Posterior cingulate gyrus (tissue), 11 donors: ENCODE measurements around the gene PDE8A.
"Not testable (repeated sequence)": the region's sequence is repeated elsewhere in the genome, so short reads cannot be mapped to it uniquely, and the experiment has no call there.

Source experiments
- DNase-seq, 10 donors: peaks; one replicate each; pipeline versions ENCODE4 v3.0.0 to v3.0.0-alpha.2; 2020 to 2021; ENCODE audit warnings: mixed read lengths in 3 of 10
- intact Hi-C: fragments of 100-400 bp; cut with DNase I; formaldehyde crosslinking; loops from one replicate; pipeline ENCODE4 v1.15.1; 2023

PDE8A gene

GRCh38 chr15:84983294-84983693, 1.6 kb downstream of the PDE8A start:
- no peak for DNase-seq
- intact Hi-C loops: loop anchor here (5.0 to 10.0 kb wide), 3 partner anchors 59 to 381 kb away; partner anchors contain the start of gene ZSCAN2

DNA sequence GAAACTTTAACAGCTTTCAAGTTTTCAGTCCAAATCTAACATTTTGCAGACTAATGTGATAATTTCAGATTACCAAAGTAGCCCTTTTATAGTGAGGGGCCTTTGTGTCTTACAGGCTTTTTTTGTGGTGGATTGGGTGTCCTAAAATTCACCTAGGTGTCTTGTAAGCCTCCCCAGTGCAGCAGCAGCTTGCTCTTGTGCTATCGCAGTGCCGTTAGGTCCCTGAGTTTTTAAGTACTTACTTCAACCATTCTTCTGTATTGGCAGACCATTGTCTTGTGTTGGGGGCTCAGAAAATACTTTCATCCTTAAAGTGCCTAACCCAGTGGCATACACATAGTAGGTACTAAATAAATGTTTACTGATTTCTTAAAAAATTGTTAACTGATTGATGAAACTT, 2.1 kb downstream of the PDE8A start:
- intact Hi-C loops: loop anchor here (5.0 to 10.0 kb wide), 3 partner anchors 59 to 381 kb away; partner anchors contain the start of gene ZSCAN2
- no peak for DNase-seq

- intact Hi-C loops: loop anchor here (10.0 kb wide), 1 partner anchor 140 kb away; no protein-coding TSS in a partner anchor
- no peak for DNase-seq
These were observed 3.5 kb downstream of the PDE8A start for GRCh38 chr15:84985158-84985557.

DNA sequence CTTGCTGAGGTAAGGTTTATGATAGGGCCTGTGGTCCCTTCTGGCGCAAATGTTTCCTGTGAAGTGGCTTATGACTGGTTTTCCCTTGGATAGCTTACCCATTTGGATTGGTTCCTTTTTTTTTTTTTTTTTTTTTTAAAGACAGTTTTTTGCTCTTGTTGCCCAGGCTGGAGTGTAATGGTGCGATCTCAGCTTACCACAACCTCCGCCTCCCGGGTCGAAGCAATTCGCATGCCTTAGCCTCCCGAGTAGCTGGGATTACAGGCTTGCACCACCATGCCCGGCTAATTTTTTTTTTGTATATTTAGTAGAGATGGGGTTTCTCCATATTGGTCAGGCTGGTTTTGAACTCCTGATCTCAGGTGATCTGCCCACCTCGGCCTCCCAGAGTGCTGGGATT, 5.7 kb downstream of the PDE8A start:
- DNase-seq: not testable (repeated sequence)
- intact Hi-C loops: loop anchor here (10.0 kb wide), 1 partner anchor 137 kb away; no protein-coding TSS in a partner anchor

DNA sequence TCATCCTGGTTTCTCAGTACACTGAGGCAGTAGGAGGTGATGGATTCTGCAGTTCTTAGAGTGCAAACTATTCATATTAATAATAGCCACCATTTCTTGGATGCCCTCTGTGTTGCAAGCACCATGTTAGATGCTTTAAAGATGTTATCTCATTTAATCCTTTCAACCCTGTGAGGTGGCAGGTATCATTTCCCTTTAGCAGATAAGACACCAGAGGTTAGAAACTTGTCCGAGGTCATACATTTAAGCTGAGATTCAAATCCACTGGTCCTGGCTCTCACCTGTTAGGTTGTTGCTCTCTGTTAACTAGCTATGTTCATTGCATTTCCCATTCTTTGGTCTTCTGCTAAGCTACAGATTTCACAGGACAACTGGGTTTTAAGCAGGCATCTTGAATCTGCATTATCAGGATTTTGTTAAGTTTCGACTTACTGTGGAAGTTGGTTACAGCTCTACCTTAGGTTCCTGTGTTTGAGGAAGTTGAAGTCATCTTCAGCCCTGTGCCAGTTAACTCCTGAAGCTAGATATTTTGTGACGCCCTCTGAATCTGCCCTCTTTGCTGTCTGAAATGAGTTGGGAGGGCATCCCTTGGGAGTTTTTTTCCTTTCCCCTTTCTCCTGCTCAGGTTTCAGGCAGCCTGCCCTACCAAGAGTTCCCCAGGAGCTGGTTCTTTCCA, 6.4 kb downstream of the PDE8A start:
- intact Hi-C loops: loop anchor here (10.0 kb wide), 1 partner anchor 137 kb away; no protein-coding TSS in a partner anchor
- DNase-seq: no peak

GRCh38 chr15:84988909-84989644, 7.4 kb downstream of the PDE8A start:
- intact Hi-C loops: loop anchor here (10.0 kb wide), 1 partner anchor 136 kb away; no protein-coding TSS in a partner anchor
- DNase-seq: no peak

GRCh38 chr15:84990507-84990906, 8.9 kb downstream of the PDE8A start:
- no peak for DNase-seq
- intact Hi-C loops: no loop called here

- intact Hi-C loops: no loop called here
- no peak for DNase-seq
These were observed 9.5 kb downstream of the PDE8A start for GRCh38 chr15:84991014-84991712.

DNA sequence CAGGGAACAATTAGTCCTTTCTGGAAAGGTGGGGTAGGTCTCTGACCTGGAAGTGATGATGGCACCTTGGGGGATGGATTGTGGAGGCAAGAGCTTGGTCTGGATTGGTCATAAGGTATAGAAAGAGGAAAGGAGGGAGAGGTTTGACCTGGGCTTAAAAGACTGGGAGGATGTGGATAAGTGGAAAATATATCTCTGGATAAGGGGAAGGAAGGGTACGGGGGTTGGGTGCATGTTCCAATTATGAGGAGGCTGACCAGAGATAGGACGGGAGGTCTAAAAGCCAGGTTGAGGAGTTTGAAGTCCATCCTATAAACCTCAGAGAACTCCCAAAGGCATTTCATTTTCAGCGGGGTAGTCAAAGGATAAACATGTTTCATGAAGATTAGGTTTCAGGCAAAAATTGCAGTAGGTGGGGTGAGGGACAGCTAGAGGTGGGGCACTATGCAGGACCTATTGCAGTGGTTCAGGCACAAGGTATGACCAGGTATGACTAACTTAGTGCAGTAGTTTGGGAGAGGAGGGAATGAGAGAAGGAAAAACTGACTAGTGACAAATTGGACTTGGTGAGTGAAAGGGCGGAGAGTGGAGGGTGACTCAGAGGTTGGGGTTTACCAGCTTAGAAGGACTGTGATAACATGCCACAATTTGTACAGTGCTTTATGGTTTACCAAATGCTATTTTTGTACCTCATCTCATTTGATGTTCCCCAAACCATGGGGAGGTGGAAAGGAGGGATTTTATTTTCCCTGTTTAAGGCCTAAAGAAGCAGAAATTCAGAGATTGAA, 10.7 kb downstream of the PDE8A start:
- DNase-seq: no peak
- intact Hi-C loops: no loop called here

DNA sequence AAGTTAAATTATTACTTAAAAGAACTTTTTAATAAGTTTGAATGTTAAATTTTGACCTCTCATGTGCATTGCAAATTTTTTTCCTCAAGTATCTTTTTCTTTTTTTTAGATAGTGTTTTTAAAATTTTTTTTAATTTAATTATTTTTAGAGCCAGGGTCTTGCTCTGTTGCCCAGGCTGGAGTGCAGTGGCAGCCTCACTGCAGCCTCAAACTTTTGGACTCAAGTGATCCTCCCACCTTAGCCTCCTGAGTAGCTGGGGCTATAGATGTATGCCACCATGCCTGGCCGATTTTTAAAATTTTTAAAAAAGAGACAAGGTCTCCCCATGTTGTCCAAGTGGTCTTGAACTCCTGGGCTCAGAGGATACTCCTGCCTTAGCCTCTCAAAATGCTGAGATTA, 14.4 kb downstream of the PDE8A start:
- DNase-seq: no peak
- intact Hi-C loops: no loop called here

DNA sequence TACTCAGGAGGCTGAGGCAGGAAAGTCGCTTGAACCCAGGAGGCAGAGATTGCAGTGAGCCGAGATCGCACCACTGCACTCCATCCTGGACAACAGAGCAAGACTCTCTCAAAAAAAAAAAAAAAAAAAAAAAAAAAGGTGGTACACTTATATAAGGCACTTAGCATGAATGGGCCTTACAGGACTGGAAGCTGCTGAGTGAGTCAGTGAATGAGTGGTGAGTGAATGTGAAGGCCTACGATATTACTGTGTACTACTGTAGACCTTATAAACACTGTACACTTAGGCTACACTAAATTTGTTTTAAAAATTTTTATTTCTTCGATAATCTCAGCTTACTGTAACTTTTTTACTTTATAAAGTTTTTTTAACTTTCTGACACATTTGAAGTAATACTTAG, 15.1 kb downstream of the PDE8A start:
- DNase-seq, intact Hi-C loops: not testable (repeated sequence)

GRCh38 chr15:84997214-84997613, 15.6 kb downstream of the PDE8A start:
- DNase-seq, intact Hi-C loops: not testable (repeated sequence)

GRCh38 chr15:85000189-85000864, 18.7 kb downstream of the PDE8A start:
- intact Hi-C loops: no loop called here
- DNase-seq: no peak

DNA sequence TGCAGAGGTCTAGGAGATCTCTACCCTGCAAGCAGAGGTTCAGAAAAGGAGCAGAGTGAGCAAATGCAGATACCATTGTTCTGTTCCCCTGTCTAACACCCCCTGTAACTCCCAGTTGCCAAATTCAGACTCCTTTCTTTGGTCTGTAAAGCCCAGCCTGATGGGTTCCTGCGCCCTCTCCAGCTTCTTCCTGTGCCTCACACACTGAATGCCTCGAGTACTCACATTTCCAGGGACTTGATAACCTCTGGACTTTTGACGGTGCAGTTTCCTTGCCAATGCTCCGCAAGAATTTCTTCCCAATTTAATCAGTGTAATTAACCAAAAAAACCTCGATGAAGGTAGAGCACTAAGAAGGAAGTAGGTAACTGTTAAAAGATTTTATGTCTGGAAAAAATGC, 19.3 kb downstream of the PDE8A start:
- intact Hi-C loops: no loop called here

DNA sequence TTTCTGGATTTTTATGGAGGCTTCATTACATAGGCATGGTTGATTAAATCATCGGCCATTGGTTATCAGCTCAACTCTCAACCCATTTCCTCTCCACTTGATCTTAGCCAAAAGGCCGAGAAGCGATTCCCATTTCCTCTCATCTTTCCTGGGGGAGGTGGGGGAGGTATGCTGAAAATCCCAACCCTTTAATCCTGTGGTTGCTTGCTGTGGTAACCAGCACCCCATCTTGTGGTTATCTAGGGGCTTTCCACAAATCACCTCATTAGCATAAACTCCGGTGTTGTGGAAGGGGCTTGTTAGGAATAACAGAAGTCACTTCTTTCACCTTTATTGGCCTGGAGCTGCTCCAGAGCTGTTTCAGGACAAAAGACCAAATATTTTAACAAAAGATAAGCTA, 20.9 kb downstream of the PDE8A start:
- no peak for DNase-seq
- intact Hi-C loops: no loop called here

More for the DNA sequence above, 19.3 kb downstream of the PDE8A start:
- DNase-seq: no peak

- DNase-seq: no peak
- intact Hi-C loops: no loop called here
These were observed 22.1 kb downstream of the PDE8A start for GRCh38 chr15:85003593-85004312.

GRCh38 chr15:85004550-85004949, 22.9 kb downstream of the PDE8A start:
- DNase-seq: no peak
- intact Hi-C loops: no loop called here

DNA sequence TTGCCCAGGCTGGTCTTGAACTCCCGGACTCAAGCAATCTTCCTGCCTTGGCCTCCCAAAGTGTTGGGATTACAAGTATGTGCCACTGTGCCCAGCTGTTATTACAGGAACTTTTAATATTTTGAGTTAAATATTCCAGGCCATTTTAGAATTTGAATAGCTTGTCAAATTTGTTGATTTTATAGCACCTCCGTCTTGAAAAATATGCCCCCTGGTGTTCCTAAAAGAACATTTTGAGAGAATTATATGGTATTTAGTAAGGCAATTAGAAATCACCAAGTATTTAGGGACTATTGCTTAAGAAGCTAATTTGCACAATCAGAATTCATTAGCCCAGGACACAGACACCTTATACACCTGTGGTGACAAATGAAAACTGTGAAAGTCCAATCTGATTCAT, 23.7 kb downstream of the PDE8A start:
- intact Hi-C loops: no loop called here
- DNase-seq: no peak

GRCh38 chr15:85005746-85006145, 24.1 kb downstream of the PDE8A start:
- DNase-seq: no peak
- intact Hi-C loops: no loop called here
